Thyroid gland (tissue), 4 donors: ENCODE results near the gene ZNF407. TPM values are rescaled to one million over a fixed set of nuclear protein-coding genes. Genes with fewer than 3 reads are reported as not detected.

Experiments
- DNase-seq, 2 donors: peaks; one replicate each; pipeline ENCODE4 v3.0.0-alpha.2; 2019
- H3K27ac ChIP-seq, 3 donors: fragments of 200-600 bp; sonication (generic); 1 replicate in 2 of 3; 2 replicates in 1 of 3; pipeline ENCODE4 v1.5.1; 2016 to 2019; ENCODE audit warnings: mild to moderate bottlenecking in 1 of 3, moderate library complexity in 1 of 3
- H3K27me3 ChIP-seq: fragments of 200-600 bp; sonication (generic); one replicate; pipeline ENCODE4 v1.5.1; 2019
- H3K36me3 ChIP-seq, 2 donors: fragments of 200-600 bp; sonication (generic); one replicate each; pipeline ENCODE4 v1.5.1; 2016 to 2019
- H3K4me1 ChIP-seq, 2 donors: fragments of 200-600 bp; sonication (generic); one replicate each; pipeline ENCODE4 v1.5.1; 2017 to 2019
- H3K4me3 ChIP-seq, 3 donors: fragments of 200-600 bp; sonication (generic); replicated peaks in 1 of 3; 1 replicate in 2 of 3; 2 replicates in 1 of 3; pipeline ENCODE4 v1.5.1; 2016; ENCODE audit warnings: mild to moderate bottlenecking in 1 of 3
- H3K9me3 ChIP-seq: fragments of 200-600 bp; sonication (generic); one replicate; pipeline ENCODE4 v1.5.1; 2017
- POLR2A ChIP-seq, 2 donors: fragments of 450-650 bp; IDR thresholded peaks; one replicate each; pipeline ENCODE4 v1.6.1; 2017; ENCODE audit warnings: antibody characterized with exemption in 2 of 2, mild to moderate bottlenecking in 2 of 2, moderate library complexity in 1 of 2
- WGBS, 2 donors: methylation state at CpG; one replicate each; pipeline ENCODE4 v1.1.5; 2017; 5-methylcytosine and 5-hydroxymethylcytosine counted together
- intact Hi-C: fragments of 100-400 bp; cut with DNase I; formaldehyde crosslinking; loops from one replicate; pipeline ENCODE4 v1.15.1; 2023
- total RNA-seq, 4 donors: library from RNA; depleted of rRNA; stranded (reverse); fragments of >200 nt; gene quantifications; one replicate each; pipeline ENCODE4 v1.2.3, GENCODE V29; 2016
- TF ChIP-seq, protein P1 (sequence below), 6 experiments: fragments of 200-600 bp in 3 of 6; fragments of 450-650 bp in 3 of 6; sonication (generic) in 3 of 6; IDR thresholded peaks; one replicate each; pipeline ENCODE4 v1.5.1; 2016 to 2019; ENCODE audit warnings: antibody characterized with exemption in 6 of 6, mild to moderate bottlenecking in 2 of 6, inconsistent platforms in 1 of 6, moderate library complexity in 1 of 6

ZNF407 gene
- total RNA-seq, 4 donors from 2014 or later: 20.2 to 40.0 (median 26.4) TPM

DNA sequence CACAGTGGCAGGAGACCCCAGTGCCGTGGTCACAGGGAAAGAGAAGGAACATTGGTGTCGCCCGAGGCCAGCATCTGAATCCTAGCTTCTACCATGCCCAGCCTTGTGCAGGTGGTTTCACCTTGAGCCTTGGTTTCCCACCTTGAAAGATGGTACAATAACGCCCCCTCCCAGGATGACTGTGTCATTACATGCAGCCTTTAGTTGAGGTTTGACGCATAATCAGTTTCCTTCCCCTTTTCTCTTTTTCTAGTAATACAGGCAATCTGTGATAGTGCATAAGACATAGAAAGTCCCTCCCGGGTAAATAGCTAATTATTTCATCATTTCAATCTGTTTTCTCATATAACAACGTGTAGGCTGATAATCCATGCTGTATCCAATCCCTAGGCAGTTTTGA, 29.8 kb upstream of the ZNF407 start:
- no peak for DNase-seq
- no peak overlapping the region for H3K4me3 ChIP-seq
- TF ChIP-seq, protein P1, sequence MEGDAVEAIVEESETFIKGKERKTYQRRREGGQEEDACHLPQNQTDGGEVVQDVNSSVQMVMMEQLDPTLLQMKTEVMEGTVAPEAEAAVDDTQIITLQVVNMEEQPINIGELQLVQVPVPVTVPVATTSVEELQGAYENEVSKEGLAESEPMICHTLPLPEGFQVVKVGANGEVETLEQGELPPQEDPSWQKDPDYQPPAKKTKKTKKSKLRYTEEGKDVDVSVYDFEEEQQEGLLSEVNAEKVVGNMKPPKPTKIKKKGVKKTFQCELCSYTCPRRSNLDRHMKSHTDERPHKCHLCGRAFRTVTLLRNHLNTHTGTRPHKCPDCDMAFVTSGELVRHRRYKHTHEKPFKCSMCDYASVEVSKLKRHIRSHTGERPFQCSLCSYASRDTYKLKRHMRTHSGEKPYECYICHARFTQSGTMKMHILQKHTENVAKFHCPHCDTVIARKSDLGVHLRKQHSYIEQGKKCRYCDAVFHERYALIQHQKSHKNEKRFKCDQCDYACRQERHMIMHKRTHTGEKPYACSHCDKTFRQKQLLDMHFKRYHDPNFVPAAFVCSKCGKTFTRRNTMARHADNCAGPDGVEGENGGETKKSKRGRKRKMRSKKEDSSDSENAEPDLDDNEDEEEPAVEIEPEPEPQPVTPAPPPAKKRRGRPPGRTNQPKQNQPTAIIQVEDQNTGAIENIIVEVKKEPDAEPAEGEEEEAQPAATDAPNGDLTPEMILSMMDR (IDR thresholded peaks at IDR 0.05): no peak
- no peak for TF ChIP-seq POLR2A (IDR thresholded peaks at IDR 0.05)
- no peaks in the 10 kb centered on the region for H3K4me1 ChIP-seq
- 71 to 74% methylated on average over 7 of the region's 7 CpGs for WGBS, 2 donors
- no peaks in the 10 kb centered on the region for H3K9me3 ChIP-seq
- no peak overlapping the region for H3K27ac ChIP-seq
- H3K27me3 ChIP-seq: no peaks in the 10 kb centered on the region
- intact Hi-C loops: no loop called here
- no peaks in the 10 kb centered on the region for H3K36me3 ChIP-seq

DNA sequence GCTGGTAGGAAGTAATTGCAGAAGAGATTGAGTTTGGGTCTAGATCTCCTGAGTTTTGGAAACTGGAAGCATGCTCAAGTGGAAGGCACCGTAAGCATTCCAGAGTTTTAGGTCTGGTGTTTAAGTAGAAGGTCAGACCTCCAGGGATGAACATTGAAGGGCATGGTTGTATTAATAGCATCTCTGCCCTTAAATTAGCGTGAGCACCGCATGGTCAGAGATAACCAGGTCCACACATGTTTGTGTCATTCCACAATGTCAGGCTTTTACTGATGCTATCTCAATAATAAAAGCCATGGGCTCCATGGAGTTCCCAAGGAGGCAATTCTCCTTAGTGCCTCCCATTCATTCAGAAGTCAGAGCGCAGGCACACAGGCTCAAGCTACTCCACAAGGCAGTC, 28.3 kb upstream of the ZNF407 start:
- no peak overlapping the region for H3K4me3 ChIP-seq
- H3K36me3 ChIP-seq: no peaks in the 10 kb centered on the region
- DNase-seq: no peak
- 86% methylated on average over 4 of the region's 4 CpGs for WGBS, 2 donors
- no peaks in the 10 kb centered on the region for H3K9me3 ChIP-seq
- TF ChIP-seq, protein P1 (IDR thresholded peaks at IDR 0.05): no peak
- no peak for TF ChIP-seq POLR2A (IDR thresholded peaks at IDR 0.05)
- no peak overlapping the region for H3K27ac ChIP-seq
- H3K27me3 ChIP-seq: no peaks in the 10 kb centered on the region
- no peaks in the 10 kb centered on the region for H3K4me1 ChIP-seq
- intact Hi-C loops: no loop called here

DNA sequence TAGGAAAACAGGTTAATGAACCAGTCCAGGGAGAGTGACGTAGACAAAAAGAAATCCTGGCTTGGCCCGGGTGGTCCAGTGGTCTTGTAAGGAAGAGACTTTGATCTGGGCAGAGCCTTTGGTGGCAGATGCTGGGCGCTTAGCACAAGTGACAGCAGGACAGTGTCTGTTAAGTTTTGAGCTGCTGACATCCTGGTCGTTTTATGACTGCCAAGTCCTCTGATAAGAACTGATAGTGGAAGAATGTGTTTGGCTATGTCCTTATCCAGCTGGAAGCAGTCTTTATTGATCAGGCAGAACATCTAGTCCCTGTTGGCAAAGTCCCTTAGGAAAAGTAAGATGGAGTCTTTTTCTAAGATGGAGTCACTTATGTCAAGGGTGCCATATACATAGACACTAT, 27.4 kb upstream of the ZNF407 start:
- Histone ChIP-seq H3K27me3 (no peaks in the 10 kb centered on the region), H3K36me3 (no peaks in the 10 kb centered on the region), H3K9me3 (no peaks in the 10 kb centered on the region), H3K27ac (no peak overlapping the region), H3K4me1 (no peaks in the 10 kb centered on the region), H3K4me3 (no peak overlapping the region)
- TF ChIP-seq, protein P1 (IDR thresholded peaks at IDR 0.05): no peak
- no peak for TF ChIP-seq POLR2A (IDR thresholded peaks at IDR 0.05)
- DNase-seq: no peak
- intact Hi-C loops: no loop called here
- 63 to 89% methylated on average over 4 of the region's 4 CpGs for WGBS, 2 donors

DNA sequence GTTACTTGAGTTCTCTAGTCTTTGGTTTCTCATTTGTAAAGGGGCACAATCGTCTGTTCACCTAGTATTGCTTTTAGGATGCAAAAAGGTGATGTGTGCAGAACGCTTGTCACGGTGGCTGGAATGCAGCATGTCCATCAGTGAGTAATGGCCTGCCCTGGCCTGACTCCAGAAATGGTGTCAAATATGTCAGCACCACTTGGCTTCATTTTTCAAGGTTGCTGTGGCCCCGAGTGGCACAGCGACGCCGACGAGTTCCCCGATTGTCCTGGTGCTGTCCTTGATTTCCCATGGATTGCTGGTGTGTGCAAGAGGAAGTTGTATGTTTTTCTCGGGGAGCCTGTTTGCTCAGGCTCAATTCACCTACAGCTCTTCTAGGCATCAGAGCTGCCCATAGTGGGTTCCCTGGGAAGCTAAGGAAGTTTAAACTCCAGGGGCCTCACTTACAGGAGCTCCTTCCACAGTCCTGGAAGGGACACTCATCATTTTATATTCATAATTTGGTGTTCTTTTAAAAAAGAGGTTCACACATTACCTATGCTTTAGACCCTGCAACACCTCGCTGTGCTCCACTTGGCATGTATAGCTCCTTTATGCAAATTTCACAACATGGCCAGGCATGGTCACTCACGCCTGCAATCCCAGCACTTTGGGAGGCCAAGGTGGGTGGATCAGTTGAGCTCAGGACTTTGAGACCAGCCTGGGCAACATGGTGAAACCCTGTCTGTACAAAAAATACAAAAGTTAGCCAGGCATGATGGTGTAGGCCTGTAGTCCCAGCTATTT, 25.6 kb upstream of the ZNF407 start:
- no peaks in the 10 kb centered on the region for H3K36me3 ChIP-seq
- no peaks in the 10 kb centered on the region for H3K27me3 ChIP-seq
- WGBS, 2 donors: 69 to 72% methylated on average over 12 of the region's 12 CpGs
- H3K4me3 ChIP-seq: no peak overlapping the region
- H3K4me1 ChIP-seq: no peaks in the 10 kb centered on the region
- no peak overlapping the region for H3K27ac ChIP-seq
- DNase-seq: no peak
- H3K9me3 ChIP-seq: no peaks in the 10 kb centered on the region
- intact Hi-C loops: no loop called here
- no peak for TF ChIP-seq POLR2A (IDR thresholded peaks at IDR 0.05)
- TF ChIP-seq, protein P1 (IDR thresholded peaks at IDR 0.05): no peak

DNA sequence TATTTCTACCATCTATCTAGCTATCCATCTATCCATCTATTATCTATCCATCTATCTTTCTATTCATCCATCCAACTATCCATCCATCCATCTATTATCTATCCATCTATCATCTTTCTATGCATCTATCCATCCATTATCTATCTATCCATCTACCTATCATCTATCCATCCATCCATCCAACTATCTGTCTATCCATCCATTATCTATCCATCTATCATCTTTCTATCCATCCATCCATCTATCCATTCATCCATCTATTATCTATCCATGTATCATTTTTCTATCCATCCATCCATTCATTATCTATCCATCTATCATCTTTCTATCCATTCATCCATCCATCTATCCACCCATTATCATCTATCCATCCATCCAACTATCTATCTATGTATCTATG, 24.6 kb upstream of the ZNF407 start:
- Histone ChIP-seq H3K4me3 (no peak overlapping the region), H3K9me3 (no peaks in the 10 kb centered on the region), H3K4me1 (no peaks in the 10 kb centered on the region), H3K27me3 (no peaks in the 10 kb centered on the region), H3K27ac (no peak overlapping the region), H3K36me3 (no peaks in the 10 kb centered on the region)
- intact Hi-C loops: no loop called here
- DNase-seq: no peak
- no peak for TF ChIP-seq POLR2A (IDR thresholded peaks at IDR 0.05)
- TF ChIP-seq, protein P1 (IDR thresholded peaks at IDR 0.05): no peak
